Ectodermal cell (in vitro differentiated cells): Measurements from ENCODE around the gene STX4.

Experiments used
- H3K27ac ChIP-seq: 2 replicates; pipeline ENCODE4 v1.7.0; 2013; ENCODE audit warnings: mild to moderate bottlenecking, low read depth, low read length; ENCODE audit not compliant: insufficient read depth, poor library complexity, severe bottlenecking
- H3K27me3 ChIP-seq: 2 replicates; pipeline ENCODE4 v1.7.0; 2013; ENCODE audit warnings: mild to moderate bottlenecking, low read length; ENCODE audit not compliant: insufficient read depth, control insufficient read depth, poor library complexity, severe bottlenecking
- H3K36me3 ChIP-seq: one replicate; pipeline ENCODE4 v1.7.0; 2013; ENCODE audit warnings: low read length; ENCODE audit not compliant: control insufficient read depth, insufficient read depth
- H3K4me1 ChIP-seq: one replicate; pipeline ENCODE4 v1.7.0; 2013; ENCODE audit warnings: low read length; ENCODE audit not compliant: control insufficient read depth, insufficient read depth
- H3K4me3 ChIP-seq: 2 replicates; pipeline ENCODE4 v1.7.0; 2013; ENCODE audit warnings: low read depth, low read length, control low read depth; ENCODE audit not compliant: insufficient read depth
- H3K9me3 ChIP-seq: 2 replicates; pipeline ENCODE4 v1.7.0; 2013; ENCODE audit warnings: mild to moderate bottlenecking, low read length, moderate library complexity; ENCODE audit not compliant: control insufficient read depth
- WGBS, 2 experiments: methylation state at CpG; one replicate each; pipeline ENCODE4 v1.1.7; 2013; ENCODE audit warnings: missing lambda C conversion rate in 2 of 2; 5-methylcytosine and 5-hydroxymethylcytosine counted together

STX4 gene

GRCh38 chr16:31000671-31001382, 32.5 kb upstream of the STX4 start:
- H3K36me3 ChIP-seq = no peaks in the 10 kb centered on the region
- no peak overlapping the region for H3K27ac ChIP-seq
- WGBS, 2 experiments = 91 to 93% methylated on average over 19 of the region's 19 CpGs
- no peak overlapping the region for H3K4me3 ChIP-seq
- H3K9me3 ChIP-seq = no peaks in the 10 kb centered on the region
- peaks cover 30% of the 10 kb centered on the region for H3K27me3 ChIP-seq
- peaks cover 8% of the 10 kb centered on the region for H3K4me1 ChIP-seq

- Histone ChIP-seq H3K27me3 (peaks cover 21% of the 10 kb centered on the region), H3K27ac (no peak overlapping the region), H3K9me3 (no peaks in the 10 kb centered on the region), H3K36me3 (no peaks in the 10 kb centered on the region), H3K4me1 (peaks cover 3% of the 10 kb centered on the region), H3K4me3 (no peak overlapping the region)
- WGBS, 2 experiments = 80 to 81% methylated on average over 16 of the region's 16 CpGs
Measured at GRCh38 chr16:31001507-31002249, 31.7 kb upstream of the STX4 start.

GRCh38 chr16:31002250-31002700, 31.1 kb upstream of the STX4 start:
- H3K4me1 ChIP-seq = no peaks in the 10 kb centered on the region
- no peaks in the 10 kb centered on the region for H3K9me3 ChIP-seq
- no peak overlapping the region for H3K4me3 ChIP-seq
- peaks cover 15% of the 10 kb centered on the region for H3K27me3 ChIP-seq
- H3K27ac ChIP-seq = no peak overlapping the region
- 90% methylated on average over 10 of the region's 10 CpGs for WGBS, 2 experiments
- H3K36me3 ChIP-seq = no peaks in the 10 kb centered on the region

- Histone ChIP-seq H3K27me3 (peaks cover 9% of the 10 kb centered on the region), H3K4me3 (no peak overlapping the region)
- WGBS, 2 experiments = 84 to 85% methylated on average over 9 of the region's 9 CpGs
Measured at GRCh38 chr16:31002862-31003341, 30.5 kb upstream of the STX4 start.

GRCh38 chr16:31003744-31004143, 29.6 kb upstream of the STX4 start:
- no peaks in the 10 kb centered on the region for H3K9me3 ChIP-seq
- peaks cover under 1% of the 10 kb centered on the region for H3K27me3 ChIP-seq
- H3K4me1 ChIP-seq = no peaks in the 10 kb centered on the region
- no peak overlapping the region for H3K4me3 ChIP-seq
- H3K36me3 ChIP-seq = no peaks in the 10 kb centered on the region
- WGBS, 2 experiments = 88 to 89% methylated on average over 6 of the region's 6 CpGs
- no peak overlapping the region for H3K27ac ChIP-seq

More at GRCh38 chr16:31002862-31003341, 30.5 kb upstream of the STX4 start:
- no peaks in the 10 kb centered on the region for H3K9me3 ChIP-seq
- H3K4me1 ChIP-seq = no peaks in the 10 kb centered on the region
- H3K27ac ChIP-seq = no peak overlapping the region
- H3K36me3 ChIP-seq = no peaks in the 10 kb centered on the region

- H3K36me3 ChIP-seq = no peaks in the 10 kb centered on the region
- H3K4me3 ChIP-seq = no peak overlapping the region
- H3K9me3 ChIP-seq = no peaks in the 10 kb centered on the region
- H3K27me3 ChIP-seq = no peaks in the 10 kb centered on the region
- H3K4me1 ChIP-seq = no peaks in the 10 kb centered on the region
- WGBS, 2 experiments = 93 to 94% methylated on average over 2 of the region's 2 CpGs
- no peak overlapping the region for H3K27ac ChIP-seq
Measured at GRCh38 chr16:31004658-31005057, 28.7 kb upstream of the STX4 start.

GRCh38 chr16:31005350-31006085, 27.8 kb upstream of the STX4 start:
- H3K9me3 ChIP-seq = no peaks in the 10 kb centered on the region
- H3K27ac ChIP-seq = no peak overlapping the region
- no peaks in the 10 kb centered on the region for H3K4me1 ChIP-seq
- 85 to 91% methylated on average over 15 to 16 of the region's 16 CpGs for WGBS, 2 experiments
- no peaks in the 10 kb centered on the region for H3K36me3 ChIP-seq
- no peaks in the 10 kb centered on the region for H3K27me3 ChIP-seq
- H3K4me3 ChIP-seq = no peak overlapping the region

- Histone ChIP-seq H3K4me1 (no peaks in the 10 kb centered on the region), H3K36me3 (no peaks in the 10 kb centered on the region), H3K9me3 (no peaks in the 10 kb centered on the region), H3K27ac (no peak overlapping the region), H3K4me3 (no peak overlapping the region), H3K27me3 (peaks cover 3% of the 10 kb centered on the region)
- WGBS, 2 experiments = 79 to 82% methylated on average over 7 of the region's 7 CpGs
Measured at GRCh38 chr16:31006086-31006385, 27.3 kb upstream of the STX4 start.

- no peaks in the 10 kb centered on the region for H3K4me1 ChIP-seq
- peaks cover 4% of the 10 kb centered on the region for H3K27me3 ChIP-seq
- H3K4me3 ChIP-seq = no peak overlapping the region
- no peaks in the 10 kb centered on the region for H3K9me3 ChIP-seq
- no peak overlapping the region for H3K27ac ChIP-seq
- H3K36me3 ChIP-seq = no peaks in the 10 kb centered on the region
- 93 to 94% methylated on average over 8 of the region's 8 CpGs for WGBS, 2 experiments
Measured at GRCh38 chr16:31006589-31006988, 26.8 kb upstream of the STX4 start.

- no peaks in the 10 kb centered on the region for H3K36me3 ChIP-seq
- 65 to 66% methylated on average over 6 of the region's 6 CpGs for WGBS, 2 experiments
- H3K27ac ChIP-seq = no peak overlapping the region
- H3K27me3 ChIP-seq = peaks cover 10% of the 10 kb centered on the region
- no peaks in the 10 kb centered on the region for H3K4me1 ChIP-seq
- no peaks in the 10 kb centered on the region for H3K9me3 ChIP-seq
- H3K4me3 ChIP-seq = no peak overlapping the region
Measured at GRCh38 chr16:31007684-31008083, 25.7 kb upstream of the STX4 start.
